ELF-1 (cell line): ENCODE data around the gene CKAP2L.

ENCODE experiments used
- DNase-seq: peaks from one replicate; pipeline ENCODE4 v3.0.0-alpha.2; 2016; ENCODE audit warnings: low read depth, low spot score

The CKAP2L gene

GRCh38 chr2:112792419-112792818 lies 28.0 kb upstream of the CKAP2L start:
- no peak for DNase-seq

GRCh38 chr2:112791693-112792230 lies 27.4 kb upstream of the CKAP2L start:
- no peak for DNase-seq

GRCh38 chr2:112791019-112791418 lies 26.6 kb upstream of the CKAP2L start:
- DNase-seq: peak; percentile 28

- no peak for DNase-seq
These were observed 25.9 kb upstream of the CKAP2L start for GRCh38 chr2:112790305-112790704.

GRCh38 chr2:112789186-112789585 lies 24.8 kb upstream of the CKAP2L start:
- DNase-seq: no peak

GRCh38 chr2:112788653-112789052 lies 24.2 kb upstream of the CKAP2L start:
- DNase-seq: no peak

GRCh38 chr2:112787729-112788393 lies 23.5 kb upstream of the CKAP2L start:
- DNase-seq: no peak

- no peak for DNase-seq
These were observed 22.9 kb upstream of the CKAP2L start for GRCh38 chr2:112787294-112787693.

- peak; percentile 40 for DNase-seq
These were observed 20.1 kb upstream of the CKAP2L start, which contains the start of gene IL1A for GRCh38 chr2:112784199-112785189. Gene IL1A (minus strand): TSS chr2:112784493. CDS start chr2:112783770, 723 bp downstream.

- no peak for DNase-seq
These were observed 18.8 kb upstream of the CKAP2L start for GRCh38 chr2:112783187-112783714.

GRCh38 chr2:112782234-112782799 lies 17.9 kb upstream of the CKAP2L start:
- no peak for DNase-seq

GRCh38 chr2:112779598-112779997 lies 15.2 kb upstream of the CKAP2L start:
- no peak for DNase-seq

- no peak for DNase-seq
These were observed 12.6 kb upstream of the CKAP2L start for GRCh38 chr2:112777036-112777435.

- no peak for DNase-seq
These were observed 11.7 kb upstream of the CKAP2L start for GRCh38 chr2:112776113-112776512.

- DNase-seq: no peak
These were observed 10.3 kb upstream of the CKAP2L start for GRCh38 chr2:112774536-112775285.

- DNase-seq: no peak
These were observed 9.1 kb upstream of the CKAP2L start for GRCh38 chr2:112773556-112773955.

- DNase-seq: no peak
These were observed 8.6 kb upstream of the CKAP2L start for GRCh38 chr2:112772911-112773475.

GRCh38 chr2:112772322-112772721 lies 7.9 kb upstream of the CKAP2L start:
- DNase-seq: no peak

- no peak for DNase-seq
These were observed 4.0 kb upstream of the CKAP2L start for GRCh38 chr2:112768432-112768831.

GRCh38 chr2:112767693-112768330 lies 3.4 kb upstream of the CKAP2L start:
- DNase-seq: no peak
